Liver (tissue), 9 donors: ENCODE results near the gene ZFP62. TPM values are rescaled to one million over a fixed set of nuclear protein-coding genes. Genes with fewer than 3 reads are reported as not detected.

Experiments used
- DNase-seq: peaks from one replicate; pipeline ENCODE4 v3.0.0-alpha.2; 2017; ENCODE audit warnings: low spot score
- H3K27ac ChIP-seq, 2 donors: one replicate each; pipeline ENCODE4 v1.7.0; 2013; ENCODE audit warnings: inconsistent platforms in 2 of 2, low read length in 2 of 2, control low read depth in 1 of 2, low read depth in 1 of 2, mild to moderate bottlenecking in 1 of 2
- H3K27me3 ChIP-seq, 4 donors: one replicate each; pipeline versions ENCODE4 v1.6.1 to v1.7.0; 2013; ENCODE audit warnings: low read length in 3 of 4, inconsistent platforms in 1 of 4, mild to moderate bottlenecking in 1 of 4, moderate library complexity in 1 of 4; ENCODE audit not compliant: control insufficient read depth in 4 of 4, insufficient read depth in 4 of 4
- H3K36me3 ChIP-seq, 4 donors: one replicate each; pipeline versions ENCODE4 v1.6.1 to v1.7.0; 2013; ENCODE audit warnings: low read length in 3 of 4, mild to moderate bottlenecking in 3 of 4, low read depth in 1 of 4, moderate library complexity in 1 of 4; ENCODE audit not compliant: control insufficient read depth in 4 of 4, insufficient read depth in 3 of 4
- H3K4me1 ChIP-seq, 4 donors: one replicate each; pipeline versions ENCODE4 v1.6.1 to v1.7.0; 2013; ENCODE audit warnings: low read length in 3 of 4, mild to moderate bottlenecking in 3 of 4, moderate library complexity in 1 of 4; ENCODE audit not compliant: control insufficient read depth in 4 of 4, insufficient read depth in 4 of 4
- H3K4me3 ChIP-seq, 3 donors: one replicate each; pipeline versions ENCODE4 v1.6.1 to v1.7.0; 2013; ENCODE audit warnings: low read length in 3 of 3, control low read depth in 1 of 3, low read depth in 1 of 3, mild to moderate bottlenecking in 1 of 3
- H3K9ac ChIP-seq, 2 donors: one replicate each; pipeline ENCODE4 v1.7.0; 2013; ENCODE audit warnings: low read length in 2 of 2, mild to moderate bottlenecking in 2 of 2, moderate library complexity in 2 of 2, control low read depth in 1 of 2, low read depth in 1 of 2
- H3K9me3 ChIP-seq, 4 donors: one replicate each; pipeline versions ENCODE4 v1.6.1 to v1.7.0; 2013; ENCODE audit warnings: low read length in 3 of 4; ENCODE audit not compliant: control insufficient read depth in 4 of 4
- EGR1 ChIP-seq, 2 donors: IDR thresholded peaks; 2 replicates each; pipeline ENCODE4 v1.6.1; 2016 to 2018; ENCODE audit warnings: antibody characterized with exemption in 2 of 2, low read depth in 2 of 2
- FOXA1 ChIP-seq: IDR thresholded peaks from 2 replicates; pipeline ENCODE4 v1.6.1; 2016; ENCODE audit warnings: antibody characterized with exemption
- GABPA ChIP-seq, 2 donors: IDR thresholded peaks in 1 of 2; conservative IDR thresholded peaks in 1 of 2; 2 replicates each; pipeline ENCODE4 v1.6.1; 2016; ENCODE audit warnings: antibody characterized with exemption in 2 of 2, mild to moderate bottlenecking in 1 of 2, moderate library complexity in 1 of 2
- HNF4A ChIP-seq, 2 donors: conservative IDR thresholded peaks; 2 replicates each; pipeline ENCODE4 v1.6.1; 2016; ENCODE audit warnings: antibody characterized with exemption in 2 of 2, mild to moderate bottlenecking in 2 of 2
- HNF4G ChIP-seq: IDR thresholded peaks from 2 replicates; pipeline ENCODE4 v1.6.1; 2016; ENCODE audit warnings: antibody characterized with exemption
- JUND ChIP-seq, 2 donors: IDR thresholded peaks; 2 replicates each; pipeline ENCODE4 v1.6.1; 2016; ENCODE audit warnings: antibody characterized with exemption in 2 of 2
- NR2F2 ChIP-seq: IDR thresholded peaks from 2 replicates; pipeline ENCODE4 v1.6.1; 2016; ENCODE audit warnings: antibody characterized with exemption
- RXRA ChIP-seq, 2 donors: IDR thresholded peaks; 2 replicates each; pipeline ENCODE4 v1.6.1; 2017 to 2018; ENCODE audit warnings: antibody characterized with exemption in 2 of 2, mild to moderate bottlenecking in 1 of 2
- SP1 ChIP-seq: IDR thresholded peaks from 2 replicates; pipeline ENCODE4 v1.6.1; 2018; ENCODE audit warnings: antibody characterized with exemption, mild to moderate bottlenecking
- TAF1 ChIP-seq: conservative IDR thresholded peaks from 2 replicates; pipeline ENCODE4 v1.6.1; 2016; ENCODE audit warnings: antibody characterized with exemption, mild to moderate bottlenecking
- YY1 ChIP-seq: IDR thresholded peaks from 2 replicates; pipeline ENCODE4 v1.6.1; 2016; ENCODE audit warnings: antibody characterized with exemption, mild to moderate bottlenecking
- WGBS: extraction: QIAGEN DNeasy Blood & Tissue Kit; methylation state at CpG from one replicate; pipeline ENCODE4 v1.1.7; 2013; 5-methylcytosine and 5-hydroxymethylcytosine counted together
- polyA plus RNA-seq, 2 donors: library from polyadenylated mRNA; stranded (reverse) in 1 of 2; unstranded in 1 of 2; fragments of 200-250 nt in 1 of 2; fragments of >200 nt in 1 of 2; fragmentation: Nextera tagmentation in 1 of 2; extraction: Ambion mirVana in 1 of 2; gene quantifications; one replicate each; pipeline versions ENCODE4 v1.2.1 to v1.2.3, GENCODE V29; 2013 to 2015
- total RNA-seq, 2 donors: library from RNA; depleted of rRNA; stranded (reverse); fragments of >200 nt; gene quantifications; one replicate each; pipeline ENCODE4 v1.2.3, GENCODE V29; 2014
- TF ChIP-seq, protein P1 (sequence below): IDR thresholded peaks from 2 replicates; pipeline ENCODE4 v1.6.1; 2016; ENCODE audit warnings: antibody characterized with exemption
- TF ChIP-seq, protein P2 (sequence below): IDR thresholded peaks from 2 replicates; pipeline ENCODE4 v1.6.1; 2016; ENCODE audit warnings: antibody characterized with exemption, mild to moderate bottlenecking
- TF ChIP-seq, protein P3 (sequence below): IDR thresholded peaks from 2 replicates; pipeline ENCODE4 v1.6.1; 2016; ENCODE audit warnings: antibody characterized with exemption
- TF ChIP-seq, protein P4 (sequence below): IDR thresholded peaks from 2 replicates; pipeline ENCODE4 v1.6.1; 2016; ENCODE audit warnings: antibody characterized with exemption
- TF ChIP-seq, protein P5 (sequence below): fragments of 150-350 bp; IDR thresholded peaks from 2 replicates; pipeline ENCODE4 v1.5.1; 2017; ENCODE audit warnings: improper control_type of control experiment, low read depth, low read length; ENCODE audit not compliant: missing input control
- donor health status: healthy.
- donor health status: healthy.
- donor health status: healthy.
- donor health status: healthy.
- donor health status: healthy.

ZFP62 gene
- total and polyA plus RNA-seq, 4 donors = 3.4 to 8.8 (median 5.7) TPM

DNA sequence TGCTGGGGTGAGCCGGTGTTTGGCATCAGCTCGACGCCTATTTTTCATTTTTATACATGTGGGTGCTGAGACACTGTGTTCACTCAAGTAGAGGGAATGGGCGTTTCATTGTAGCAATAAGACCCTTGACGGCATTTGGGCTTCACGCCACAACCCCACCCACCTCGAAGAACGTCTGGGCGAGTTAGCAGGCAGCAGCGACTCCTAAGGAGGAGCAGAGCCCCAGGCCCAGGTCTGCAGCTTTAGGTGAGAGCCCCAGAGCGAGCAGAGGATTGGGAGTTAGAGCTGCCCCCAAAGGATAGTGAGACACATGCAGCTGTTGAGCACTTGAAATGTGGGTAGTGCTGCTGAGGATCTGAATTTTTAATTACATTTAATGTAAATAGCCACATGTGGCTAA is 1.6 kb upstream of the ZFP62 start:
- Histone ChIP-seq H3K9ac (no peak overlapping the region), H3K4me3 (no peak overlapping the region), H3K4me1 (peaks cover 2 to 8% (median 7%) of the 10 kb centered on the region in 4 donors), H3K9me3 (no peaks in the 10 kb centered on the region), H3K27ac (no peak overlapping the region), H3K27me3 (no peaks in the 10 kb centered on the region), H3K36me3 (no peaks in the 10 kb centered on the region)
- no peak for DNase-seq
- TF ChIP-seq NR2F2 (no peak), JUND (IDR thresholded peaks at IDR 0.05) (no peak), HNF4G (no peak), GABPA (IDR thresholded peaks at IDR 0.05 in 1 of 2, conservative IDR thresholded peaks at IDR 0.05 in 1 of 2) (no peak), SP1 (no peak), HNF4A (conservative IDR thresholded peaks at IDR 0.05) (no peak)
- TF ChIP-seq, protein P1, sequence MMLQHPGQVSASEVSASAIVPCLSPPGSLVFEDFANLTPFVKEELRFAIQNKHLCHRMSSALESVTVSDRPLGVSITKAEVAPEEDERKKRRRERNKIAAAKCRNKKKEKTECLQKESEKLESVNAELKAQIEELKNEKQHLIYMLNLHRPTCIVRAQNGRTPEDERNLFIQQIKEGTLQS = no peak
- WGBS = 73% methylated on average over 11 of the region's 11 CpGs

DNA sequence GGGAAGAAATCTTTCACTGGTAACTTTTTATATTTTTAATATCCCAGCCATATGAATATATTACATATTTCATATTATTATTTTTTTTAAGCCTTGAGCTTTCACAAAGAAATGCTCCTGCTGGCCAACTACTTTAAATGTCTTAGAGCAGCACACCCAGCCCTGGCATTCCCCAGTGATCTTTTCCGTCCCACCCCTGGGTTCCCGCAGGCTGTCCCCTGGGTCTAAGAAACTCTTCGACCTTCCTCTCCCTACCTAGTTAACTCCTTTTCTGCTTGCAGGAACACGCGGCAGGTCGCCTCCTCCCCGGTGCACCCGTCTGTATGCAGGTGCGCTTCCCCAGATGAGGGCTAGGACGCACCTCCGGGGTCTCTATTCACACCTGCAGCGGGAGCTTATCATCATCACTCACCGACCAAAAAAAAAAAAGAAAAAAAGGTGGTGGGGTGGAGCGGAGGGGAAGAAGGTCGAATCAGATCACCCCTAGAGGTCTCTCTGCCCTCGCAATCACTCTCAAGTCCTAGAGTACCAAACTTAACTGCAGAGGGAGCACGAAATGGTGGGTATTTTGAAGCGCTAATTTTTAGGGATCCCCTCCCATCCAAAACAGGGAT is 696 bp downstream of the ZFP62 start:
- WGBS = under 1% methylated on average over 18 of the region's 18 CpGs
- H3K4me3 ChIP-seq = peak overlapping the region; percentile 66 to 89 (median 70)
- peak overlapping the region; percentile 61 to 84 for H3K9ac ChIP-seq
- peaks cover 0 to 9% (median 4%) of the 10 kb centered on the region in 4 donors for H3K36me3 ChIP-seq
- peaks cover 2 to 7% (median 6%) of the 10 kb centered on the region in 4 donors for H3K4me1 ChIP-seq
- H3K27ac ChIP-seq = peak overlapping the region; percentile 70 to 90
- no peaks in the 10 kb centered on the region for H3K9me3 ChIP-seq
- DNase-seq = peak; percentile 43
- no peaks in the 10 kb centered on the region for H3K27me3 ChIP-seq
- TF ChIP-seq HNF4G (no peak), TAF1 (no peak), YY1 (no peak)
- TF ChIP-seq, protein P2, sequence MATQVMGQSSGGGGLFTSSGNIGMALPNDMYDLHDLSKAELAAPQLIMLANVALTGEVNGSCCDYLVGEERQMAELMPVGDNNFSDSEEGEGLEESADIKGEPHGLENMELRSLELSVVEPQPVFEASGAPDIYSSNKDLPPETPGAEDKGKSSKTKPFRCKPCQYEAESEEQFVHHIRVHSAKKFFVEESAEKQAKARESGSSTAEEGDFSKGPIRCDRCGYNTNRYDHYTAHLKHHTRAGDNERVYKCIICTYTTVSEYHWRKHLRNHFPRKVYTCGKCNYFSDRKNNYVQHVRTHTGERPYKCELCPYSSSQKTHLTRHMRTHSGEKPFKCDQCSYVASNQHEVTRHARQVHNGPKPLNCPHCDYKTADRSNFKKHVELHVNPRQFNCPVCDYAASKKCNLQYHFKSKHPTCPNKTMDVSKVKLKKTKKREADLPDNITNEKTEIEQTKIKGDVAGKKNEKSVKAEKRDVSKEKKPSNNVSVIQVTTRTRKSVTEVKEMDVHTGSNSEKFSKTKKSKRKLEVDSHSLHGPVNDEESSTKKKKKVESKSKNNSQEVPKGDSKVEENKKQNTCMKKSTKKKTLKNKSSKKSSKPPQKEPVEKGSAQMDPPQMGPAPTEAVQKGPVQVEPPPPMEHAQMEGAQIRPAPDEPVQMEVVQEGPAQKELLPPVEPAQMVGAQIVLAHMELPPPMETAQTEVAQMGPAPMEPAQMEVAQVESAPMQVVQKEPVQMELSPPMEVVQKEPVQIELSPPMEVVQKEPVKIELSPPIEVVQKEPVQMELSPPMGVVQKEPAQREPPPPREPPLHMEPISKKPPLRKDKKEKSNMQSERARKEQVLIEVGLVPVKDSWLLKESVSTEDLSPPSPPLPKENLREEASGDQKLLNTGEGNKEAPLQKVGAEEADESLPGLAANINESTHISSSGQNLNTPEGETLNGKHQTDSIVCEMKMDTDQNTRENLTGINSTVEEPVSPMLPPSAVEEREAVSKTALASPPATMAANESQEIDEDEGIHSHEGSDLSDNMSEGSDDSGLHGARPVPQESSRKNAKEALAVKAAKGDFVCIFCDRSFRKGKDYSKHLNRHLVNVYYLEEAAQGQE = no peak

DNA sequence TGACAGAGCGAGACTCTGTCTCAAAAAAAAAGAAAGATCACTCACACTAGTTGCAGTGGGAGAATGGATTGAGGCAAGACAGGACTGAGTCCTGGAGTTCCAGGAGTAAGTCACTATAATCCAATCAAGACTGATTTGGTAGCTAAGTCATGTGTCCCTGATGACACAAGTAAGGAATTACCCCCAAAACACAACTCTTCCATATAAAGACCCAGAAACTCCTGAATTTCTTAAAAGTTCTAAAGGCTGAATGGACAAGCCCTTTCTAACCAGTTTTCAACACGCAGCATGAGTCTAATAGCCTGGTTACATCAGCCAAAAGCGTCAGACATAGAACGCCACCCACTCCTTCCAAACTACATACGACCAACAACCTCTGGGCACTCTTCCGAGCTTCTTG is 2.5 kb downstream of the ZFP62 start:
- 98% methylated on average over 6 of the region's 6 CpGs for WGBS
- no peak for DNase-seq

More for the DNA sequence above, 2.5 kb downstream of the ZFP62 start:
- Histone ChIP-seq H3K4me1 (peaks cover 2 to 7% (median 6%) of the 10 kb centered on the region in 4 donors), H3K4me3 (no peak overlapping the region), H3K27ac (no peak overlapping the region), H3K9ac (no peak overlapping the region), H3K36me3 (peaks cover 0 to 16% (median 6%) of the 10 kb centered on the region in 4 donors), H3K9me3 (no peaks in the 10 kb centered on the region), H3K27me3 (no peaks in the 10 kb centered on the region)
- TF ChIP-seq, protein P3, sequence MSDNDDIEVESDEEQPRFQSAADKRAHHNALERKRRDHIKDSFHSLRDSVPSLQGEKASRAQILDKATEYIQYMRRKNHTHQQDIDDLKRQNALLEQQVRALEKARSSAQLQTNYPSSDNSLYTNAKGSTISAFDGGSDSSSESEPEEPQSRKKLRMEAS = no peak
- TF ChIP-seq NR2F2 = no peak
- TF ChIP-seq, protein P4, sequence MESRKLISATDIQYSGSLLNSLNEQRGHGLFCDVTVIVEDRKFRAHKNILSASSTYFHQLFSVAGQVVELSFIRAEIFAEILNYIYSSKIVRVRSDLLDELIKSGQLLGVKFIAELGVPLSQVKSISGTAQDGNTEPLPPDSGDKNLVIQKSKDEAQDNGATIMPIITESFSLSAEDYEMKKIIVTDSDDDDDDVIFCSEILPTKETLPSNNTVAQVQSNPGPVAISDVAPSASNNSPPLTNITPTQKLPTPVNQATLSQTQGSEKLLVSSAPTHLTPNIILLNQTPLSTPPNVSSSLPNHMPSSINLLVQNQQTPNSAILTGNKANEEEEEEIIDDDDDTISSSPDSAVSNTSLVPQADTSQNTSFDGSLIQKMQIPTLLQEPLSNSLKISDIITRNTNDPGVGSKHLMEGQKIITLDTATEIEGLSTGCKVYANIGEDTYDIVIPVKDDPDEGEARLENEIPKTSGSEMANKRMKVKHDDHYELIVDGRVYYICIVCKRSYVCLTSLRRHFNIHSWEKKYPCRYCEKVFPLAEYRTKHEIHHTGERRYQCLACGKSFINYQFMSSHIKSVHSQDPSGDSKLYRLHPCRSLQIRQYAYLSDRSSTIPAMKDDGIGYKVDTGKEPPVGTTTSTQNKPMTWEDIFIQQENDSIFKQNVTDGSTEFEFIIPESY = no peak
- no peak for TF ChIP-seq GABPA (IDR thresholded peaks at IDR 0.05 in 1 of 2, conservative IDR thresholded peaks at IDR 0.05 in 1 of 2)
- no peak for TF ChIP-seq FOXA1
- TF ChIP-seq TAF1 = no peak
- no peak for TF ChIP-seq YY1
- TF ChIP-seq, protein P2 = no peak
- TF ChIP-seq HNF4G = no peak
- no peak for TF ChIP-seq RXRA (IDR thresholded peaks at IDR 0.05)
- no peak for TF ChIP-seq EGR1 (IDR thresholded peaks at IDR 0.05; ENCODE audit: low read depth in 2 of 2)
- TF ChIP-seq, protein P5, sequence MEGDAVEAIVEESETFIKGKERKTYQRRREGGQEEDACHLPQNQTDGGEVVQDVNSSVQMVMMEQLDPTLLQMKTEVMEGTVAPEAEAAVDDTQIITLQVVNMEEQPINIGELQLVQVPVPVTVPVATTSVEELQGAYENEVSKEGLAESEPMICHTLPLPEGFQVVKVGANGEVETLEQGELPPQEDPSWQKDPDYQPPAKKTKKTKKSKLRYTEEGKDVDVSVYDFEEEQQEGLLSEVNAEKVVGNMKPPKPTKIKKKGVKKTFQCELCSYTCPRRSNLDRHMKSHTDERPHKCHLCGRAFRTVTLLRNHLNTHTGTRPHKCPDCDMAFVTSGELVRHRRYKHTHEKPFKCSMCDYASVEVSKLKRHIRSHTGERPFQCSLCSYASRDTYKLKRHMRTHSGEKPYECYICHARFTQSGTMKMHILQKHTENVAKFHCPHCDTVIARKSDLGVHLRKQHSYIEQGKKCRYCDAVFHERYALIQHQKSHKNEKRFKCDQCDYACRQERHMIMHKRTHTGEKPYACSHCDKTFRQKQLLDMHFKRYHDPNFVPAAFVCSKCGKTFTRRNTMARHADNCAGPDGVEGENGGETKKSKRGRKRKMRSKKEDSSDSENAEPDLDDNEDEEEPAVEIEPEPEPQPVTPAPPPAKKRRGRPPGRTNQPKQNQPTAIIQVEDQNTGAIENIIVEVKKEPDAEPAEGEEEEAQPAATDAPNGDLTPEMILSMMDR = no peak
